ENCODE data around the gene SDS. TPM values are rescaled to one million over a fixed set of nuclear protein-coding genes. Genes with fewer than 3 reads are reported as not detected.
"Not testable (repeated sequence)": the region's sequence is repeated elsewhere in the genome, so short reads cannot be mapped to it uniquely, and the experiment has no call there.

Gene SDS
- polyA plus RNA-seq, 3 donors, result 0.89 to 2.3 (median 1.1) TPM

DNA sequence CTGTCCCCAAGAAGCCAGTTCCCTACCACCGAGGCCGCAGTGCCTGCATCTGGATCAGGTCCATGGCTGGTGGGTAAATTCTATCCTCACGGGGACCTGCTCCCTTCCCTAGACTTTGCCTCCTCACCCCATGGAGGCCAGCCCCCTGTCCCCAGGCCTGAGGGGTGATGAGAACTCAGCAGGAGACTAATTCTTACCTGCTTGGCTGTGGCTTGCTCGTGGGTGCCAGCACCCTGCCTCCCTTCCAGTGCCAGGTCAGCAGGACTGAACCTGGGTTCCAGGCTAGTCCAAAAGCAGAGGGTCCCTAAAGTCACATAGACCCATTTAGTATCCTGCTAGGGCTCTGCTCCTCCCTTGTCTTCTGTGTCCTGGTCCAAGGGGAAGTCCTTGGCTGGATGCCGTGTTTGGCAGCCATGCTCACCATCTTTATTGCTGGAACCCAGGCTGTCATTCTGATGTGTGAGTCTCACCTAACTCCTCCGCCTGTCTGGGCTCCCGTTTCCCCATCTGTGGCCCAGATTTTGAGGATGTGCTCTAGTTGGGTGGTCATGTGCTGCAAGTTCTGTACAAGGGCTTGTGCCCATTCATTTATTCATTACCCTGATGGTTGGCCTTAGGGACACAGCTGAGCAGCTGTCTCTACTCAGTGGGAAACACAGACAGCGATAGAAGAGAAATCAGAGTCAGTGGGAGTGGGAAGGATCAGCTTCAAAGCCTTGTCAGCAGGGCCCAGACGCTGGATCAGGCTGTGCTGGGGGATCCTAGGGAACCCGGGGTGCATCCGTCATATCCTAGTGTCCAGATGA is 44.4 kb downstream of the SDS start:
- H3K27ac Mint-ChIP-seq, result peak overlapping the region in 6 of 7 donors; percentile 26 to 86 (median 46)
- H3K4me2 ChIP-seq (replicated peaks; ENCODE audit: extremely low read depth, low read length, poor library complexity, severe bottlenecking), result peak overlapping the region; percentile 90
- peak overlapping the region; percentile 68 to 90 (median 86) for H3K4me3 ChIP-seq (replicated peaks in 1 of 3; ENCODE audit: low read depth in 2 of 3, low read length in 3 of 3)
- peaks cover 0 to 5% (median 3%) of the 10 kb centered on the region in 3 donors for H3K27me3 Mint-ChIP-seq (ENCODE audit: low read depth in 3 of 3)
- DNase-seq, result peak; percentile 10 to 28 (median 27)
- H3K4me3 Mint-ChIP-seq, result peak overlapping the region; percentile 89 to 92
- H3K36me3 Mint-ChIP-seq, result peaks cover 14 to 16% of the 10 kb centered on the region in 2 donors
- peaks cover 0 to 5% of the 10 kb centered on the region in 2 donors for H3K36me3 ChIP-seq (replicated peaks in 1 of 2; ENCODE audit: control insufficient read depth in 1 of 2, insufficient read depth in 2 of 2, low read length in 2 of 2)
- H3K27ac ChIP-seq (ENCODE audit: low read depth in 1 of 2, low read length in 2 of 2), result peak overlapping the region; percentile 11 to 82
- intact Hi-C loops (cut with micrococcal nuclease), result loop anchor here (2.0 to 5.0 kb wide), 3 partner anchors 25 to 68 kb away; partner anchors contain the start of gene SLC8B1 (in 1 of the 2)
- H3K9me3 ChIP-seq (replicated peaks in 1 of 2; ENCODE audit: control insufficient read depth in 1 of 2, insufficient read depth in 1 of 2, low read length in 2 of 2), result no peaks in the 10 kb centered on the region
- H3K4me1 ChIP-seq (ENCODE audit: control insufficient read depth in 1 of 2, insufficient read depth in 2 of 2, low read length in 2 of 2), result peaks cover 32 to 33% of the 10 kb centered on the region in 2 donors
- peaks cover 7% of the 10 kb centered on the region for H3K79me2 ChIP-seq (ENCODE audit: insufficient read depth, low read length)
- TF ChIP-seq, protein P1, sequence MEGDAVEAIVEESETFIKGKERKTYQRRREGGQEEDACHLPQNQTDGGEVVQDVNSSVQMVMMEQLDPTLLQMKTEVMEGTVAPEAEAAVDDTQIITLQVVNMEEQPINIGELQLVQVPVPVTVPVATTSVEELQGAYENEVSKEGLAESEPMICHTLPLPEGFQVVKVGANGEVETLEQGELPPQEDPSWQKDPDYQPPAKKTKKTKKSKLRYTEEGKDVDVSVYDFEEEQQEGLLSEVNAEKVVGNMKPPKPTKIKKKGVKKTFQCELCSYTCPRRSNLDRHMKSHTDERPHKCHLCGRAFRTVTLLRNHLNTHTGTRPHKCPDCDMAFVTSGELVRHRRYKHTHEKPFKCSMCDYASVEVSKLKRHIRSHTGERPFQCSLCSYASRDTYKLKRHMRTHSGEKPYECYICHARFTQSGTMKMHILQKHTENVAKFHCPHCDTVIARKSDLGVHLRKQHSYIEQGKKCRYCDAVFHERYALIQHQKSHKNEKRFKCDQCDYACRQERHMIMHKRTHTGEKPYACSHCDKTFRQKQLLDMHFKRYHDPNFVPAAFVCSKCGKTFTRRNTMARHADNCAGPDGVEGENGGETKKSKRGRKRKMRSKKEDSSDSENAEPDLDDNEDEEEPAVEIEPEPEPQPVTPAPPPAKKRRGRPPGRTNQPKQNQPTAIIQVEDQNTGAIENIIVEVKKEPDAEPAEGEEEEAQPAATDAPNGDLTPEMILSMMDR (IDR thresholded peaks at IDR 0.05), result no peak
- peak overlapping the region; percentile 95 for H2AFZ ChIP-seq (ENCODE audit: insufficient read depth, low read depth, low read length, poor library complexity, severe bottlenecking)
- peaks cover 26% of the 10 kb centered on the region for H4K20me1 ChIP-seq (ENCODE audit: insufficient read depth, low read length)
- no peaks in the 10 kb centered on the region for H3K27me3 ChIP-seq (ENCODE audit: control insufficient read depth in 2 of 2, insufficient read depth in 2 of 2, low read length in 2 of 2)
- H3K4me1 Mint-ChIP-seq, result peaks cover 34% of the 10 kb centered on the region
- H3K9ac ChIP-seq (ENCODE audit: insufficient read depth, low read length, poor library complexity, severe bottlenecking), result peak overlapping the region; percentile 82
- 54% methylated on average over 11 of the region's 11 CpGs for WGBS (ENCODE audit: insufficient coverage)
- peaks cover 0 to under 1% (median 0%) of the 10 kb centered on the region in 7 donors for H3K9me3 Mint-ChIP-seq

DNA sequence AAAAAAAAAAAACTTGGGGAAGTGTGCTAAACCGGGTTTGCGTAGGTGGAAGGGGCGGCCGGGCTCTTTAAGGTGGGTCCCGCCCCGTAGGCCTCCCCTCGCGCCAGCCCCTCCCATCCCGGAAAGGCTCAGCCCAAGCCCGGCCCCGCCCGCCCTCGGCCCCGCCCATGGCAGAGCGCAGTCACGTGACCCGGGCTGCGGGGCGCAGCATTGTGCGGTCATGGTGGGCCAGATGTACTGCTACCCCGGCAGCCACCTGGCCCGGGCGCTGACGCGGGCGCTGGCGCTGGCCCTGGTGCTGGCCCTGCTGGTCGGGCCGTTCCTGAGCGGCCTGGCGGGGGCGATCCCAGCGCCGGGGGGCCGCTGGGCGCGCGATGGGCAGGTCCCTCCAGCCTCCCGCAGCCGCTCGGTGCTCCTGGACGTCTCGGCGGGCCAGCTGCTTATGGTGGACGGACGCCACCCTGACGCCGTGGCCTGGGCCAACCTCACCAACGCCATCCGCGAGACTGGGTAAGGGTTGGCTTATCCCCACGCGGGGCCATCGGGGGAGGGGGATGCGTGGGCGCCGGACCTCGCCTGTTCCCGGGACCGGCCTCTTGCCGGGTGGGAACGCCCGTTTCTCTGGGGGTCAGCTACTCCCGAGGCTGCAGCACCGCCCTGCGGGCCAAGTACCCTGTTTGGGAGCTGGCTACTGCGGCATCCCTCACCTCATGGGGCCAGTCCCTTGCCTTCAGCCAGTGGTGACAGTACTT is 45.1 kb downstream of the SDS start, which contains the start of gene PLBD2:
TSS of gene PLBD2 (plus strand) at position 207 of the 752 bp plus-strand sequence. CDS start at position 221, 14 bp downstream.
- Histone ChIP-seq H3K4me3 (replicated peaks in 1 of 3; ENCODE audit: low read depth in 2 of 3, low read length in 3 of 3) (peak within 1 kb of the TSS; percentile 68 to 90 (median 86)), H3K79me2 (ENCODE audit: insufficient read depth, low read length) (peaks cover 7% of the 10 kb centered on the region), H3K4me1 (ENCODE audit: control insufficient read depth in 1 of 2, insufficient read depth in 2 of 2, low read length in 2 of 2) (peaks cover 32 to 33% of the 10 kb centered on the region in 2 donors), H3K36me3 (replicated peaks in 1 of 2; ENCODE audit: control insufficient read depth in 1 of 2, insufficient read depth in 2 of 2, low read length in 2 of 2) (no peaks in the 10 kb centered on the region), H2AFZ (ENCODE audit: insufficient read depth, low read depth, low read length, poor library complexity, severe bottlenecking) (peak within 1 kb of the TSS; percentile 95), H3K9me3 (replicated peaks in 1 of 2; ENCODE audit: control insufficient read depth in 1 of 2, insufficient read depth in 1 of 2, low read length in 2 of 2) (no peaks in the 10 kb centered on the region), H3K9ac (ENCODE audit: insufficient read depth, low read length, poor library complexity, severe bottlenecking) (peak within 1 kb of the TSS; percentile 82), H4K20me1 (ENCODE audit: insufficient read depth, low read length) (peaks cover 19% of the 10 kb centered on the region), H3K27me3 (ENCODE audit: control insufficient read depth in 2 of 2, insufficient read depth in 2 of 2, low read length in 2 of 2) (no peaks in the 10 kb centered on the region), H3K27ac (ENCODE audit: low read depth in 1 of 2, low read length in 2 of 2) (peak within 1 kb of the TSS; percentile 69 to 82), H3K4me2 (replicated peaks; ENCODE audit: extremely low read depth, low read length, poor library complexity, severe bottlenecking) (peak within 1 kb of the TSS; percentile 90)
- H3K9me3 Mint-ChIP-seq, result peaks cover 0 to 5% (median 0%) of the 10 kb centered on the region in 7 donors
- peaks cover 7 to 10% of the 10 kb centered on the region in 2 donors for H3K36me3 Mint-ChIP-seq
- intact Hi-C loops (cut with micrococcal nuclease), result loop anchor here (2.0 to 5.0 kb wide), 3 partner anchors 24 to 69 kb away; partner anchors contain the start of gene SLC8B1 (in 1 of the 2)
- H3K27me3 Mint-ChIP-seq (ENCODE audit: low read depth in 3 of 3), result peaks cover 0 to 5% (median 4%) of the 10 kb centered on the region in 3 donors
- peak within 1 kb of the TSS; percentile 91 to 92 for H3K4me3 Mint-ChIP-seq
- H3K4me1 Mint-ChIP-seq, result peaks cover 34% of the 10 kb centered on the region
- peak; percentile 89 to 93 (median 90) for DNase-seq
- TF ChIP-seq, protein P1 (IDR thresholded peaks at IDR 0.05), result no peak
- peak within 1 kb of the TSS; percentile 90 to 97 (median 94) for H3K27ac Mint-ChIP-seq
- 1% methylated on average over 66 of the region's 67 CpGs for WGBS (ENCODE audit: insufficient coverage)

DNA sequence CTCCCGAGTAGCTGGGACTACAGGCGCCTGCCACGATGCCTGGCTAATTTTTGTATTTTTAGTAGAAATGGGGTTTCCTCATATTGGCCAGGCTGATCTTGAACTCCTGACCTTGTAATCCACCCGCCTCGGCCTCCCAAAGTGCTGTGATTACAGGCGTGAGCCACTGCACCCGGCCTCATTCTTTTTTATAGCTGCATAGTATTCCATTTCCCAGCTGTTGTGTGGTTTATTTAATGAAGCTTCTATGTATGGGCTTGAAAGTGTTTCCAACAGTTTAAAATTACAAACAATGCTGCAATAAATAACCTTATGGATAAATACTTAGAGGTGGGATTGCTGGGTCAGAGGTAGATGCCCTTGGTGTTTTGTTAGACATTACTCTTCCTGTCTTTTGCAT is 49.5 kb downstream of the SDS start:
- H3K9me3 Mint-ChIP-seq; H3K79me2 ChIP-seq (ENCODE audit: insufficient read depth, low read length); H3K27me3 ChIP-seq (ENCODE audit: control insufficient read depth in 2 of 2, insufficient read depth in 2 of 2, low read length in 2 of 2); H3K4me3 ChIP-seq (replicated peaks in 1 of 3; ENCODE audit: low read depth in 2 of 3, low read length in 3 of 3); H3K27ac ChIP-seq (ENCODE audit: low read depth in 1 of 2, low read length in 2 of 2); H2AFZ ChIP-seq (ENCODE audit: insufficient read depth, low read depth, low read length, poor library complexity, severe bottlenecking); H3K36me3 Mint-ChIP-seq; H3K36me3 ChIP-seq (replicated peaks in 1 of 2; ENCODE audit: control insufficient read depth in 1 of 2, insufficient read depth in 2 of 2, low read length in 2 of 2); H3K4me1 ChIP-seq (ENCODE audit: control insufficient read depth in 1 of 2, insufficient read depth in 2 of 2, low read length in 2 of 2); H3K27me3 Mint-ChIP-seq (ENCODE audit: low read depth in 3 of 3); H3K27ac Mint-ChIP-seq; intact Hi-C loops (cut with micrococcal nuclease); DNase-seq; H3K4me3 Mint-ChIP-seq; H4K20me1 ChIP-seq (ENCODE audit: insufficient read depth, low read length); H3K9ac ChIP-seq (ENCODE audit: insufficient read depth, low read length, poor library complexity, severe bottlenecking); H3K9me3 ChIP-seq (replicated peaks in 1 of 2; ENCODE audit: control insufficient read depth in 1 of 2, insufficient read depth in 1 of 2, low read length in 2 of 2); H3K4me2 ChIP-seq (replicated peaks; ENCODE audit: extremely low read depth, low read length, poor library complexity, severe bottlenecking): not testable (repeated sequence)
- peaks cover 14% of the 10 kb centered on the region for H3K4me1 Mint-ChIP-seq
- WGBS (ENCODE audit: insufficient coverage), result no CpG with 5 or more reads among the region's 7 CpGs

All from CD14-positive monocyte (primary cell).